DND-41 (cell line): ENCODE results near the gene GRAMD2A.

Experiments
- ATAC-seq: fragments of 200-7000 bp; cut with Tn5 transposase; 3 replicates; pipeline ENCODE4 v1.9.1; 2021; ENCODE audit warnings: low read depth; ENCODE audit not compliant: insufficient read depth
- DNase-seq: peaks from one replicate; pipeline ENCODE4 v3.0.0-alpha.2; 2020
- H2AFZ ChIP-seq: 2 replicates; pipeline ENCODE4 v1.6.0; 2012; ENCODE audit warnings: low read depth, low read length
- H3K27ac ChIP-seq: 2 replicates; pipeline ENCODE4 v1.5.1; 2012; ENCODE audit warnings: low read length, inconsistent platforms
- H3K27me3 ChIP-seq: fragments of 200-600 bp; sonication (generic); 2 replicates; pipeline ENCODE4 v1.6.0; 2012; ENCODE audit warnings: low read length, mild to moderate bottlenecking, inconsistent platforms; ENCODE audit not compliant: insufficient read depth, poor library complexity
- H3K36me3 ChIP-seq: 2 replicates; pipeline ENCODE4 v1.5.1; 2012; ENCODE audit warnings: low read length, inconsistent platforms; ENCODE audit not compliant: insufficient read depth
- H3K4me1 ChIP-seq: 2 replicates; pipeline ENCODE4 v1.5.1; 2012; ENCODE audit warnings: mild to moderate bottlenecking, low read length; ENCODE audit not compliant: insufficient read depth
- H3K4me2 ChIP-seq: 2 replicates; pipeline ENCODE4 v1.6.0; 2012; ENCODE audit warnings: mild to moderate bottlenecking, moderate library complexity, low read length, inconsistent platforms; ENCODE audit not compliant: insufficient read depth
- H3K4me3 ChIP-seq, 2 experiments: fragments of 200-600 bp in 1 of 2; shearing (Covaris generic) in 1 of 2; 2 replicates each; pipeline ENCODE4 v1.5.1; 2012 to 2016; ENCODE audit warnings: inconsistent platforms in 2 of 2, low read length in 2 of 2, mild to moderate bottlenecking in 2 of 2, low read depth in 1 of 2, moderate library complexity in 1 of 2
- H3K79me2 ChIP-seq: 2 replicates; pipeline ENCODE4 v1.6.0; 2012; ENCODE audit warnings: low read length, inconsistent platforms; ENCODE audit not compliant: insufficient read depth
- H3K9ac ChIP-seq: 2 replicates; pipeline ENCODE4 v1.6.0; 2012; ENCODE audit warnings: low read depth, mild to moderate bottlenecking, inconsistent platforms, low read length, moderate library complexity
- H3K9me3 ChIP-seq: 2 replicates; pipeline ENCODE4 v1.5.1; 2012; ENCODE audit warnings: low read length, moderate library complexity, mild to moderate bottlenecking, inconsistent platforms; ENCODE audit not compliant: insufficient read depth, severe bottlenecking
- H4K20me1 ChIP-seq: 2 replicates; pipeline ENCODE4 v1.6.0; 2012; ENCODE audit warnings: low read length; ENCODE audit not compliant: insufficient read depth
- EZH2 ChIP-seq: IDR thresholded peaks from 3 replicates; pipeline ENCODE4 v1.6.1; 2012; ENCODE audit warnings: borderline replicate concordance, low read depth, mild to moderate bottlenecking, moderate library complexity, low read length, inconsistent platforms; ENCODE audit not compliant: severe bottlenecking
- TF ChIP-seq, protein P1 (sequence below): IDR thresholded peaks from 2 replicates; pipeline ENCODE4 v1.5.1; 2012; ENCODE audit warnings: borderline replicate concordance, low read length, moderate library complexity, mild to moderate bottlenecking; ENCODE audit not compliant: poor library complexity, severe bottlenecking; ENCODE audit errors: extremely low read depth

Gene GRAMD2A

DNA sequence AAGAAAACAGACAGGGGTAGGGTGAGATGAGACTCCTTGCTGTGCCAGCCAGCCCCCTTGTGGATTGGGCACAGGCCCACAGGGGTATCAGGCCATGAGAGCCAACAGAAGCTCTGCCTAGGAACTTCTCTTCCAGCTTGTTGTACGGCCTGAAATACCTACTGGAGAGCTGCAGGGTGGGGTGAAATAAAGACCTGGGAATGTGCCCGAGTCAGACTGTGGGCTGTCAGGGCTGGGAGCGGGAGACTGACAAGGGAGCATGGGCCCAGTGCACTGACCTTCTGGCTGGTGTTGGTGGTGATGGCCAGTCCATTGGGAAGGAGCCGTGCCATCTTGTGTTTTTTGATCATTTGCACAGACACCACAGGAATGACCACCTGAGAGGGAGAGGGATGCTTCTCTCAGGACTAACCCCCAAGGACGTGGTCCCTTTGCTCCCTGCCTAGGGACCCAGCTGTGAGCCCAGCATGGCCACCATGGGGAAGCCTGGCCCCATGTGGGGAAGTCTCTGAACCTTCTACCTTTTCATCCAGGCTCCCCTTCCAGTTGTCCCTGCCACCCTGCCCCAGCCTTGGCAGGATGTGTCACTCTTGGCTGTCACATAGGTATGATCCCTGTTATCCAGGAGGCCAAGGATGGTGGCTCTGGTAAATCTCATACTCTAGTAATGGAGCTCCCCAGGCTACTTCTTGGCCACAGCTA is 30.7 kb downstream of the GRAMD2A start:
- TF ChIP-seq, protein P1, sequence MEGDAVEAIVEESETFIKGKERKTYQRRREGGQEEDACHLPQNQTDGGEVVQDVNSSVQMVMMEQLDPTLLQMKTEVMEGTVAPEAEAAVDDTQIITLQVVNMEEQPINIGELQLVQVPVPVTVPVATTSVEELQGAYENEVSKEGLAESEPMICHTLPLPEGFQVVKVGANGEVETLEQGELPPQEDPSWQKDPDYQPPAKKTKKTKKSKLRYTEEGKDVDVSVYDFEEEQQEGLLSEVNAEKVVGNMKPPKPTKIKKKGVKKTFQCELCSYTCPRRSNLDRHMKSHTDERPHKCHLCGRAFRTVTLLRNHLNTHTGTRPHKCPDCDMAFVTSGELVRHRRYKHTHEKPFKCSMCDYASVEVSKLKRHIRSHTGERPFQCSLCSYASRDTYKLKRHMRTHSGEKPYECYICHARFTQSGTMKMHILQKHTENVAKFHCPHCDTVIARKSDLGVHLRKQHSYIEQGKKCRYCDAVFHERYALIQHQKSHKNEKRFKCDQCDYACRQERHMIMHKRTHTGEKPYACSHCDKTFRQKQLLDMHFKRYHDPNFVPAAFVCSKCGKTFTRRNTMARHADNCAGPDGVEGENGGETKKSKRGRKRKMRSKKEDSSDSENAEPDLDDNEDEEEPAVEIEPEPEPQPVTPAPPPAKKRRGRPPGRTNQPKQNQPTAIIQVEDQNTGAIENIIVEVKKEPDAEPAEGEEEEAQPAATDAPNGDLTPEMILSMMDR, result no peak
- no peak for TF ChIP-seq EZH2
- Histone ChIP-seq H3K9me3 (no peaks in the 10 kb centered on the region), H3K79me2 (no peaks in the 10 kb centered on the region), H4K20me1 (no peaks in the 10 kb centered on the region), H2AFZ (no peak overlapping the region), H3K27me3 (no peaks in the 10 kb centered on the region), H3K36me3 (no peaks in the 10 kb centered on the region), H3K4me2 (no peak overlapping the region), H3K4me1 (peaks cover 18% of the 10 kb centered on the region), H3K27ac (no peak overlapping the region), H3K4me3 (no peak overlapping the region), H3K9ac (no peak overlapping the region)
- no peak for DNase-seq
- no peak for ATAC-seq

DNA sequence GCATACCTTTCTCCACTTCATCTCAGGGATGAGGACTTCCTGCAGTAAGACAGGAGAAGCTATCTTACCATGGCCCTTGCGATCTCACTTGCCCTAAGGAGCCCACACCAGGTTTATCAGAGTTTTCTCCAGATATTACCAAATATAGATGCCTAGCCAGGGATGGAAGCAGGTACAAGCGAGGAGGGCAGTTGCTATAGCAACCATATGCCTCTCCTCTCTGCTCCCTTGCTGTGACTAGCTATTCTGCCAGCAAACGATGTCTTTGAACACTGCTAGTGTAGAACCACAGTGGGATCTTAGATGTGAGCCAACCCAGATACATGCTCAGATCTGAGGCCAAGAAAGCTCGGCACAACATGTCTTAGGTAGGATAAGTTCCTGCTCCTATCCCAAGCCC is 33.9 kb downstream of the GRAMD2A start:
- Histone ChIP-seq H4K20me1 (no peaks in the 10 kb centered on the region), H3K9me3 (no peaks in the 10 kb centered on the region), H2AFZ (no peak overlapping the region), H3K4me3 (no peak overlapping the region), H3K4me1 (peaks cover 10% of the 10 kb centered on the region), H3K9ac (no peak overlapping the region), H3K36me3 (no peaks in the 10 kb centered on the region), H3K79me2 (no peaks in the 10 kb centered on the region), H3K27ac (no peak overlapping the region), H3K4me2 (no peak overlapping the region), H3K27me3 (no peaks in the 10 kb centered on the region)
- no peak for TF ChIP-seq EZH2
- TF ChIP-seq, protein P1, result no peak
- ATAC-seq (no peak), DNase-seq (no peak)

GRCh38 chr15:72162569-72162968 is 35.0 kb downstream of the GRAMD2A start:
- Histone ChIP-seq H3K27me3 (no peaks in the 10 kb centered on the region), H2AFZ (no peak overlapping the region), H3K36me3 (no peaks in the 10 kb centered on the region), H3K79me2 (no peaks in the 10 kb centered on the region), H3K4me3 (no peak overlapping the region), H4K20me1 (no peaks in the 10 kb centered on the region), H3K27ac (no peak overlapping the region), H3K4me1 (no peaks in the 10 kb centered on the region), H3K9me3 (no peaks in the 10 kb centered on the region), H3K9ac (no peak overlapping the region), H3K4me2 (no peak overlapping the region)
- TF ChIP-seq, protein P1, result no peak
- no peak for TF ChIP-seq EZH2
- no peak for DNase-seq
- no peak for ATAC-seq
